ENCODE measurements around the gene DTNBP1.

DTNBP1 gene

GRCh38 chr6:15616261-15616660 is 46.6 kb downstream of the DTNBP1 start:
- no peak for DNase-seq
- no peak for TF ChIP-seq CTCF (IDR thresholded peaks at IDR 0.05; ENCODE audit: low read depth, low read length, missing control alignments)
- in situ Hi-C loops (cut with HindIII; ENCODE audit: low pct_ligation_motif_present, low sequenced_read_pairs): no loop called here
- Histone ChIP-seq H3K27me3 (replicated peaks) (no peaks in the 10 kb centered on the region), H3K4me3 (ENCODE audit: low read depth, low read length) (no peak overlapping the region), H3K27ac (no peak overlapping the region), H3K36me3 (replicated peaks) (no peaks in the 10 kb centered on the region)

GRCh38 chr6:15615802-15616201 is 47.0 kb downstream of the DTNBP1 start:
- no peak overlapping the region for H3K4me3 ChIP-seq (ENCODE audit: low read depth, low read length)
- in situ Hi-C loops (cut with HindIII; ENCODE audit: low pct_ligation_motif_present, low sequenced_read_pairs): no loop called here
- H3K36me3 ChIP-seq (replicated peaks): no peaks in the 10 kb centered on the region
- H3K27ac ChIP-seq: no peak overlapping the region
- H3K27me3 ChIP-seq (replicated peaks): no peaks in the 10 kb centered on the region
- no peak for DNase-seq
- TF ChIP-seq CTCF (IDR thresholded peaks at IDR 0.05; ENCODE audit: low read depth, low read length, missing control alignments): no peak

- Histone ChIP-seq H3K27me3 (replicated peaks) (no peaks in the 10 kb centered on the region), H3K4me3 (ENCODE audit: low read depth, low read length) (no peak overlapping the region), H3K27ac (no peak overlapping the region), H3K36me3 (replicated peaks) (no peaks in the 10 kb centered on the region)
- in situ Hi-C loops (cut with HindIII; ENCODE audit: low pct_ligation_motif_present, low sequenced_read_pairs): no loop called here
- DNase-seq: no peak
- TF ChIP-seq CTCF (IDR thresholded peaks at IDR 0.05; ENCODE audit: low read depth, low read length, missing control alignments): no peak
Observed at GRCh38 chr6:15614277-15614676, 48.6 kb downstream of the DTNBP1 start.

GRCh38 chr6:15608396-15608795 is 54.4 kb downstream of the DTNBP1 start:
- peak; percentile 67 for DNase-seq
- TF ChIP-seq CTCF (IDR thresholded peaks at IDR 0.05; ENCODE audit: low read depth, low read length, missing control alignments): no peak
- in situ Hi-C loops (cut with HindIII; ENCODE audit: low pct_ligation_motif_present, low sequenced_read_pairs): no loop called here
- no peak overlapping the region for H3K4me3 ChIP-seq (ENCODE audit: low read depth, low read length)
- H3K27ac ChIP-seq: no peak overlapping the region
- no peaks in the 10 kb centered on the region for H3K27me3 ChIP-seq (replicated peaks)
- H3K36me3 ChIP-seq (replicated peaks): no peaks in the 10 kb centered on the region

GRCh38 chr6:15607603-15608002 is 55.2 kb downstream of the DTNBP1 start:
- TF ChIP-seq CTCF (IDR thresholded peaks at IDR 0.05; ENCODE audit: low read depth, low read length, missing control alignments): no peak
- Histone ChIP-seq H3K27me3 (replicated peaks) (no peaks in the 10 kb centered on the region), H3K27ac (no peak overlapping the region), H3K36me3 (replicated peaks) (no peaks in the 10 kb centered on the region), H3K4me3 (ENCODE audit: low read depth, low read length) (no peak overlapping the region)
- in situ Hi-C loops (cut with HindIII; ENCODE audit: low pct_ligation_motif_present, low sequenced_read_pairs): no loop called here
- no peak for DNase-seq

- Histone ChIP-seq H3K27me3 (replicated peaks) (no peaks in the 10 kb centered on the region), H3K36me3 (replicated peaks) (no peaks in the 10 kb centered on the region), H3K4me3 (ENCODE audit: low read depth, low read length) (no peak overlapping the region), H3K27ac (no peak overlapping the region)
- no peak for DNase-seq
- TF ChIP-seq CTCF (IDR thresholded peaks at IDR 0.05; ENCODE audit: low read depth, low read length, missing control alignments): no peak
- in situ Hi-C loops (cut with HindIII; ENCODE audit: low pct_ligation_motif_present, low sequenced_read_pairs): no loop called here
Observed at GRCh38 chr6:15606347-15606746, 56.5 kb downstream of the DTNBP1 start.
